H1 (cell line): ENCODE data around the gene GNA12. TPM values are rescaled to one million over a fixed set of nuclear protein-coding genes. Genes with fewer than 3 reads are reported as not detected.

Experiments used
- CTCF ChIA-PET: fragments of 300-600 bp; sonication (Branson Sonifier 250); formaldehyde crosslinking; loops from one replicate; lab custom pipeline; 2021; ENCODE audit not compliant: partially characterized antibody; lab: Charles Lee
- POLR2A ChIA-PET: fragments of 300-600 bp; sonication (Branson Sonifier 250); formaldehyde crosslinking; loops from one replicate; lab custom pipeline; 2021; ENCODE audit warnings: inconsistent platforms; ENCODE audit not compliant: partially characterized antibody; lab: Charles Lee
- DNase-seq, 2 experiments: peaks; one replicate each; pipeline versions ENCODE4 v3.0.0 to v3.0.0-alpha.2; 2010 to 2022; ENCODE audit warnings: low spot score in 2 of 2, low read depth in 1 of 2, mixed read lengths in 1 of 2
- FAIRE-seq: peaks from 2 replicates; lab custom pipeline; 2011; peaks lifted over from hg19 to GRCh38; lab: Jason Lieb, UNC
- H2AFZ ChIP-seq: 2 replicates; pipeline ENCODE4 v1.8.1; 2012; ENCODE audit warnings: low read length, inconsistent platforms
- H2AK5ac ChIP-seq: 2 replicates; pipeline ENCODE4 v1.6.1; 2013; ENCODE audit warnings: low read depth, low read length
- H2BK120ac ChIP-seq: replicated peaks from 2 replicates; pipeline ENCODE3; 2013; ENCODE audit warnings: low read depth, low read length, inconsistent platforms
- H2BK12ac ChIP-seq: 2 replicates; pipeline ENCODE4 v1.6.1; 2013; ENCODE audit warnings: low read depth, low read length
- H2BK15ac ChIP-seq: 2 replicates; pipeline ENCODE4 v1.6.1; 2013; ENCODE audit warnings: low read length
- H2BK20ac ChIP-seq: 2 replicates; pipeline ENCODE4 v1.6.1; 2013; ENCODE audit warnings: low read length
- H2BK5ac ChIP-seq: 2 replicates; pipeline ENCODE4 v1.6.1; 2013; ENCODE audit warnings: low read depth, low read length
- H3K14ac ChIP-seq: 2 replicates; pipeline ENCODE4 v1.6.1; 2013; ENCODE audit warnings: inconsistent platforms; ENCODE audit not compliant: insufficient read length
- H3K18ac ChIP-seq: 2 replicates; pipeline ENCODE4 v1.6.1; 2013; ENCODE audit warnings: low read length; ENCODE audit errors: extremely low read depth
- H3K23ac ChIP-seq: 2 replicates; pipeline ENCODE4 v1.6.1; 2013; ENCODE audit warnings: inconsistent platforms; ENCODE audit not compliant: insufficient read length
- H3K23me2 ChIP-seq: 2 replicates; pipeline ENCODE4 v1.6.1; 2013; ENCODE audit warnings: low read depth, low read length
- H3K27ac ChIP-seq: 2 replicates; pipeline ENCODE4 v1.6.1; 2011; ENCODE audit warnings: low read depth, low read length, inconsistent platforms
- H3K27me3 ChIP-seq, 4 experiments: replicated peaks in 1 of 4; 1 replicate in 1 of 4; 2 replicates in 3 of 4; pipeline versions ENCODE4 v1.6.1 to v1.8.1; 2011 to 2013; ENCODE audit warnings: low read length in 3 of 4, mild to moderate bottlenecking in 3 of 4, inconsistent platforms in 2 of 4, mixed read lengths in 2 of 4, moderate library complexity in 1 of 4; ENCODE audit not compliant: control insufficient read depth in 3 of 4, insufficient read depth in 3 of 4; ENCODE audit errors: extremely low read depth in 1 of 4
- H3K36me3 ChIP-seq, 4 experiments: 2 replicates each; pipeline versions ENCODE4 v1.6.1 to v1.8.1; 2011 to 2013; ENCODE audit warnings: mild to moderate bottlenecking in 4 of 4, low read length in 3 of 4, moderate library complexity in 2 of 4, control low read depth in 1 of 4, inconsistent platforms in 1 of 4; ENCODE audit not compliant: insufficient read depth in 4 of 4, control insufficient read depth in 2 of 4
- H3K4ac ChIP-seq: replicated peaks from 2 replicates; pipeline ENCODE3; 2013; ENCODE audit warnings: low read length, low read depth, mixed read lengths, inconsistent platforms; ENCODE audit not compliant: insufficient read length
- H3K4me1 ChIP-seq, 4 experiments: replicated peaks in 1 of 4; 1 replicate in 1 of 4; 2 replicates in 3 of 4; pipeline versions ENCODE4 v1.6.1 to v1.8.1; 2011 to 2013; ENCODE audit warnings: low read length in 3 of 4, inconsistent platforms in 2 of 4, mixed read lengths in 1 of 4; ENCODE audit not compliant: insufficient read depth in 4 of 4, control insufficient read depth in 3 of 4
- H3K4me2 ChIP-seq, 2 experiments: 2 replicates each; pipeline versions ENCODE4 v1.6.1 to v1.8.1; 2011 to 2013; ENCODE audit warnings: low read depth in 2 of 2, low read length in 2 of 2, control low read depth in 1 of 2, inconsistent platforms in 1 of 2, mild to moderate bottlenecking in 1 of 2; ENCODE audit not compliant: insufficient read depth in 1 of 2
- H3K4me3 ChIP-seq, 4 experiments: fragments of 200-600, 300-600 bp in 1 of 4; sonication (generic), shearing (Covaris generic), sonication (Bioruptor Twin) in 1 of 4; 2 replicates each; pipeline versions ENCODE4 v1.5.1 to v1.8.1; 2011 to 2016; ENCODE audit warnings: low read length in 4 of 4, low read depth in 3 of 4, control low read depth in 2 of 4, inconsistent platforms in 2 of 4, mild to moderate bottlenecking in 2 of 4, mixed read lengths in 1 of 4, moderate library complexity in 1 of 4; ENCODE audit not compliant: insufficient read depth in 2 of 4; ENCODE audit errors: extremely low read depth in 1 of 4
- H3K56ac ChIP-seq: replicated peaks from 2 replicates; pipeline ENCODE3; 2013; ENCODE audit warnings: low read depth, mild to moderate bottlenecking, mixed read lengths, low read length, inconsistent platforms; ENCODE audit not compliant: insufficient read length
- H3K79me1 ChIP-seq: 2 replicates; pipeline ENCODE4 v1.6.1; 2013; ENCODE audit warnings: low read depth, low read length, control low read depth
- H3K79me2 ChIP-seq, 2 experiments: 2 replicates each; pipeline versions ENCODE4 v1.6.1 to v1.8.1; 2012 to 2013; ENCODE audit warnings: low read length in 2 of 2, mild to moderate bottlenecking in 2 of 2, inconsistent platforms in 1 of 2; ENCODE audit not compliant: insufficient read depth in 2 of 2, control insufficient read depth in 1 of 2
- H3K9ac ChIP-seq, 4 experiments: replicated peaks in 1 of 4; 1 replicate in 1 of 4; 2 replicates in 3 of 4; pipeline versions ENCODE4 v1.6.1 to v1.8.1; 2011 to 2013; ENCODE audit warnings: low read depth in 3 of 4, low read length in 3 of 4, control low read depth in 2 of 4, mild to moderate bottlenecking in 2 of 4, moderate library complexity in 2 of 4, inconsistent platforms in 1 of 4; ENCODE audit errors: extremely low read depth in 1 of 4
- H3K9me3 ChIP-seq, 2 experiments: 2 replicates each; pipeline versions ENCODE4 v1.6.1 to v1.8.1; 2012 to 2013; ENCODE audit warnings: mild to moderate bottlenecking in 2 of 2, moderate library complexity in 2 of 2, control low read depth in 1 of 2, inconsistent platforms in 1 of 2, low read depth in 1 of 2, low read length in 1 of 2, mixed read lengths in 1 of 2; ENCODE audit not compliant: insufficient read depth in 2 of 2
- H4K20me1 ChIP-seq, 2 experiments: replicated peaks in 1 of 2; 2 replicates each; pipeline versions ENCODE3 to v1.8.1; 2011 to 2013; ENCODE audit warnings: inconsistent platforms in 2 of 2, low read length in 2 of 2, mild to moderate bottlenecking in 1 of 2; ENCODE audit not compliant: insufficient read depth in 2 of 2, control insufficient read depth in 1 of 2
- H4K5ac ChIP-seq: 2 replicates; pipeline ENCODE4 v1.6.1; 2013; ENCODE audit warnings: low read length, low read depth, mixed read lengths, inconsistent platforms; ENCODE audit not compliant: insufficient read length
- H4K8ac ChIP-seq: 2 replicates; pipeline ENCODE4 v1.8.0; 2013; ENCODE audit warnings: mild to moderate bottlenecking, moderate library complexity, low read length, inconsistent platforms; ENCODE audit not compliant: insufficient read depth; ENCODE audit errors: extremely low read depth
- H4K91ac ChIP-seq: replicated peaks from 2 replicates; pipeline ENCODE3; 2013; ENCODE audit warnings: low read length, mixed read lengths, inconsistent platforms; ENCODE audit not compliant: insufficient read length
- BCL11A ChIP-seq, 2 experiments: IDR thresholded peaks; one replicate each; pipeline ENCODE4 v1.6.1; 2011; ENCODE audit warnings: low read depth in 2 of 2, low read length in 2 of 2, mild to moderate bottlenecking in 2 of 2
- CBX5 ChIP-seq: fragments of 300-800, 300-1000 bp; sonication (generic); IDR thresholded peaks from 2 replicates; pipeline ENCODE4 v1.7.1; 2016; ENCODE audit warnings: antibody characterized with exemption, low read length, low read depth
- EZH2 ChIP-seq: fragments of 200-600 bp; sonication (generic); IDR thresholded peaks from 2 replicates; pipeline ENCODE4 v1.7.1; 2012; ENCODE audit warnings: low read depth, mild to moderate bottlenecking, moderate library complexity, low read length, inconsistent platforms; ENCODE audit not compliant: severe bottlenecking
- MAX ChIP-seq: IDR thresholded peaks from 2 replicates; pipeline ENCODE4 v1.6.1; 2012; ENCODE audit warnings: inconsistent platforms
- SAP30 ChIP-seq: fragments of 300-600 bp; sonication (generic); IDR thresholded peaks from 2 replicates; pipeline ENCODE4 v1.7.1; 2012; ENCODE audit warnings: low read length, moderate library complexity, mild to moderate bottlenecking, inconsistent platforms; ENCODE audit not compliant: insufficient read depth, insufficient replicate concordance
- WGBS, 2 experiments: shearing (Covaris generic) in 1 of 2; methylation state at CpG; one replicate each; pipeline versions ENCODE4 v1.1.6 to v1.1.7; 2013 to 2015; ENCODE audit warnings: low lambda C conversion rate in 2 of 2, mixed read lengths in 2 of 2, inconsistent platforms in 1 of 2, low coverage in 1 of 2, missing lambda C conversion rate in 1 of 2; ENCODE audit not compliant: insufficient replicate concordance in 2 of 2, insufficient coverage in 1 of 2, insufficient read length in 1 of 2; ENCODE audit errors: extremely low coverage in 1 of 2, missing lambda C conversion rate in 1 of 2; 5-methylcytosine and 5-hydroxymethylcytosine counted together
- polyA plus RNA-seq, 7 experiments: library from polyadenylated mRNA; depleted of rRNA in 3 of 7; stranded (reverse) in 5 of 7; unstranded in 2 of 7; fragments of >200 nt in 5 of 7; fragments of 200-250 nt in 2 of 7; gene quantifications; 1 replicate in 5 of 7; 2 replicates in 1 of 7; 4 replicates in 1 of 7; pipeline versions ENCODE4 v1.2.1 to v1.2.3, GENCODE V29; 2011 to 2013; ENCODE audit warnings: missing spikeins in 2 of 7, mixed read lengths in 2 of 7
- total RNA-seq: library from RNA; stranded (reverse); fragmentation: NEBNext Ultra II Directional; extraction: Animal tissue kit (Norgen Biotek cat#: 25700); gene quantifications from 2 replicates; pipeline ENCODE4 v1.2.1, GENCODE V29; 2021

Gene GNA12
- total and polyA plus RNA-seq, 2 of the 8 experiments (the other 6 are each of a cell fraction or from before 2014, with no cell fraction given): 96.5 to 109 TPM

GRCh38 chr7:2795906-2796305, 48.2 kb downstream of the GNA12 start:
- Histone ChIP-seq H3K27me3 (no peaks in the 10 kb centered on the region), H3K23ac (no peak overlapping the region), H4K20me1 (peaks cover 2 to 20% of the 10 kb centered on the region in 2 experiments), H3K4ac (no peak overlapping the region), H2AFZ (no peak overlapping the region), H3K56ac (no peak overlapping the region), H3K79me1 (peaks cover 14% of the 10 kb centered on the region), H2BK20ac (no peak overlapping the region), H3K27ac (no peak overlapping the region), H3K9ac (no peak overlapping the region), H4K91ac (no peak overlapping the region), H3K23me2 (no peaks in the 10 kb centered on the region; the same call in 1 of the 2 replicates), H3K4me1 (peaks cover 0 to 6% (median 3%) of the 10 kb centered on the region in 4 experiments; a peak in 5 of 7 replicates), H4K5ac (no peak overlapping the region), H2BK5ac (no peak overlapping the region), H3K4me2 (no peak overlapping the region), H3K4me3 (no peak overlapping the region), H2AK5ac (no peak overlapping the region), H3K36me3 (peaks cover 12 to 32% (median 27%) of the 10 kb centered on the region in 4 experiments), H3K79me2 (peaks cover 12 to 78% of the 10 kb centered on the region in 2 experiments; a peak in 3 of 4 replicates), H2BK12ac (no peak overlapping the region), H3K18ac (no peak overlapping the region), H4K8ac (no peak overlapping the region), H3K9me3 (no peaks in the 10 kb centered on the region), H2BK15ac (no peak overlapping the region), H3K14ac (no peak overlapping the region), H2BK120ac (no peak overlapping the region)
- TF ChIP-seq BCL11A (IDR thresholded peaks at IDR 0.05; ENCODE audit: low read depth in 2 of 2, low read length in 2 of 2) (no peak), SAP30 (no peak), CBX5 (no peak), MAX (no peak), EZH2 (no peak)
- WGBS, 2 experiments: 97% methylated on average over 9 of the region's 9 CpGs; no CpG with 5 or more reads in 1 of the 2 experiments
- FAIRE-seq (no peak), DNase-seq (no peak)
- POLR2A ChIA-PET: interaction anchor here (1.0 kb wide), 1 partner anchor 35 kb away, joined by 3 read pairs; no protein-coding TSS in a partner anchor
- CTCF ChIA-PET: interaction anchor here (0.7 to 2.1 kb wide), 6 partner anchors 12 to 69 kb away, joined by 3 to 7 read pairs (median 3); no protein-coding TSS in a partner anchor
